H1 (cell line): Measurements from ENCODE around the gene PERCC1. TPM values are rescaled to one million over a fixed set of nuclear protein-coding genes. Genes with fewer than 3 reads are reported as not detected.

Experiments
- CTCF ChIA-PET: fragments of 300-600 bp; sonication (Branson Sonifier 250); formaldehyde crosslinking; loops from one replicate; lab custom pipeline; 2021; ENCODE audit not compliant: partially characterized antibody; lab: Charles Lee
- POLR2A ChIA-PET: fragments of 300-600 bp; sonication (Branson Sonifier 250); formaldehyde crosslinking; loops from one replicate; lab custom pipeline; 2021; ENCODE audit warnings: inconsistent platforms; ENCODE audit not compliant: partially characterized antibody; lab: Charles Lee
- DNase-seq, 2 experiments: peaks; one replicate each; pipeline versions ENCODE4 v3.0.0 to v3.0.0-alpha.2; 2010 to 2022; ENCODE audit warnings: low spot score in 2 of 2, low read depth in 1 of 2, mixed read lengths in 1 of 2
- FAIRE-seq: peaks from 2 replicates; lab custom pipeline; 2011; peaks lifted over from hg19 to GRCh38; lab: Jason Lieb, UNC
- H2AFZ ChIP-seq: 2 replicates; pipeline ENCODE4 v1.8.1; 2012; ENCODE audit warnings: low read length, inconsistent platforms
- H2AK5ac ChIP-seq: 2 replicates; pipeline ENCODE4 v1.6.1; 2013; ENCODE audit warnings: low read depth, low read length
- H2BK120ac ChIP-seq: replicated peaks from 2 replicates; pipeline ENCODE3; 2013; ENCODE audit warnings: low read depth, low read length, inconsistent platforms
- H2BK12ac ChIP-seq: 2 replicates; pipeline ENCODE4 v1.6.1; 2013; ENCODE audit warnings: low read depth, low read length
- H2BK15ac ChIP-seq: 2 replicates; pipeline ENCODE4 v1.6.1; 2013; ENCODE audit warnings: low read length
- H2BK20ac ChIP-seq: 2 replicates; pipeline ENCODE4 v1.6.1; 2013; ENCODE audit warnings: low read length
- H2BK5ac ChIP-seq: 2 replicates; pipeline ENCODE4 v1.6.1; 2013; ENCODE audit warnings: low read depth, low read length
- H3K14ac ChIP-seq: 2 replicates; pipeline ENCODE4 v1.6.1; 2013; ENCODE audit warnings: inconsistent platforms; ENCODE audit not compliant: insufficient read length
- H3K18ac ChIP-seq: 2 replicates; pipeline ENCODE4 v1.6.1; 2013; ENCODE audit warnings: low read length; ENCODE audit errors: extremely low read depth
- H3K23ac ChIP-seq: 2 replicates; pipeline ENCODE4 v1.6.1; 2013; ENCODE audit warnings: inconsistent platforms; ENCODE audit not compliant: insufficient read length
- H3K23me2 ChIP-seq: 2 replicates; pipeline ENCODE4 v1.6.1; 2013; ENCODE audit warnings: low read depth, low read length
- H3K27ac ChIP-seq: 2 replicates; pipeline ENCODE4 v1.6.1; 2011; ENCODE audit warnings: low read depth, low read length, inconsistent platforms
- H3K27me3 ChIP-seq, 4 experiments: replicated peaks in 1 of 4; 1 replicate in 1 of 4; 2 replicates in 3 of 4; pipeline versions ENCODE4 v1.6.1 to v1.8.1; 2011 to 2013; ENCODE audit warnings: low read length in 3 of 4, mild to moderate bottlenecking in 3 of 4, inconsistent platforms in 2 of 4, mixed read lengths in 2 of 4, moderate library complexity in 1 of 4; ENCODE audit not compliant: control insufficient read depth in 3 of 4, insufficient read depth in 3 of 4; ENCODE audit errors: extremely low read depth in 1 of 4
- H3K36me3 ChIP-seq, 4 experiments: 2 replicates each; pipeline versions ENCODE4 v1.6.1 to v1.8.1; 2011 to 2013; ENCODE audit warnings: mild to moderate bottlenecking in 4 of 4, low read length in 3 of 4, moderate library complexity in 2 of 4, control low read depth in 1 of 4, inconsistent platforms in 1 of 4; ENCODE audit not compliant: insufficient read depth in 4 of 4, control insufficient read depth in 2 of 4
- H3K4ac ChIP-seq: replicated peaks from 2 replicates; pipeline ENCODE3; 2013; ENCODE audit warnings: low read length, low read depth, mixed read lengths, inconsistent platforms; ENCODE audit not compliant: insufficient read length
- H3K4me1 ChIP-seq, 4 experiments: replicated peaks in 1 of 4; 1 replicate in 1 of 4; 2 replicates in 3 of 4; pipeline versions ENCODE4 v1.6.1 to v1.8.1; 2011 to 2013; ENCODE audit warnings: low read length in 3 of 4, inconsistent platforms in 2 of 4, mixed read lengths in 1 of 4; ENCODE audit not compliant: insufficient read depth in 4 of 4, control insufficient read depth in 3 of 4
- H3K4me2 ChIP-seq, 2 experiments: 2 replicates each; pipeline versions ENCODE4 v1.6.1 to v1.8.1; 2011 to 2013; ENCODE audit warnings: low read depth in 2 of 2, low read length in 2 of 2, control low read depth in 1 of 2, inconsistent platforms in 1 of 2, mild to moderate bottlenecking in 1 of 2; ENCODE audit not compliant: insufficient read depth in 1 of 2
- H3K4me3 ChIP-seq, 4 experiments: fragments of 200-600, 300-600 bp in 1 of 4; sonication (generic), shearing (Covaris generic), sonication (Bioruptor Twin) in 1 of 4; 2 replicates each; pipeline versions ENCODE4 v1.5.1 to v1.8.1; 2011 to 2016; ENCODE audit warnings: low read length in 4 of 4, low read depth in 3 of 4, control low read depth in 2 of 4, inconsistent platforms in 2 of 4, mild to moderate bottlenecking in 2 of 4, mixed read lengths in 1 of 4, moderate library complexity in 1 of 4; ENCODE audit not compliant: insufficient read depth in 2 of 4; ENCODE audit errors: extremely low read depth in 1 of 4
- H3K56ac ChIP-seq: replicated peaks from 2 replicates; pipeline ENCODE3; 2013; ENCODE audit warnings: low read depth, mild to moderate bottlenecking, mixed read lengths, low read length, inconsistent platforms; ENCODE audit not compliant: insufficient read length
- H3K79me1 ChIP-seq: 2 replicates; pipeline ENCODE4 v1.6.1; 2013; ENCODE audit warnings: low read depth, low read length, control low read depth
- H3K79me2 ChIP-seq, 2 experiments: 2 replicates each; pipeline versions ENCODE4 v1.6.1 to v1.8.1; 2012 to 2013; ENCODE audit warnings: low read length in 2 of 2, mild to moderate bottlenecking in 2 of 2, inconsistent platforms in 1 of 2; ENCODE audit not compliant: insufficient read depth in 2 of 2, control insufficient read depth in 1 of 2
- H3K9ac ChIP-seq, 4 experiments: replicated peaks in 1 of 4; 1 replicate in 1 of 4; 2 replicates in 3 of 4; pipeline versions ENCODE4 v1.6.1 to v1.8.1; 2011 to 2013; ENCODE audit warnings: low read depth in 3 of 4, low read length in 3 of 4, control low read depth in 2 of 4, mild to moderate bottlenecking in 2 of 4, moderate library complexity in 2 of 4, inconsistent platforms in 1 of 4; ENCODE audit errors: extremely low read depth in 1 of 4
- H3K9me3 ChIP-seq, 2 experiments: 2 replicates each; pipeline versions ENCODE4 v1.6.1 to v1.8.1; 2012 to 2013; ENCODE audit warnings: mild to moderate bottlenecking in 2 of 2, moderate library complexity in 2 of 2, control low read depth in 1 of 2, inconsistent platforms in 1 of 2, low read depth in 1 of 2, low read length in 1 of 2, mixed read lengths in 1 of 2; ENCODE audit not compliant: insufficient read depth in 2 of 2
- H4K20me1 ChIP-seq, 2 experiments: replicated peaks in 1 of 2; 2 replicates each; pipeline versions ENCODE3 to v1.8.1; 2011 to 2013; ENCODE audit warnings: inconsistent platforms in 2 of 2, low read length in 2 of 2, mild to moderate bottlenecking in 1 of 2; ENCODE audit not compliant: insufficient read depth in 2 of 2, control insufficient read depth in 1 of 2
- H4K5ac ChIP-seq: 2 replicates; pipeline ENCODE4 v1.6.1; 2013; ENCODE audit warnings: low read length, low read depth, mixed read lengths, inconsistent platforms; ENCODE audit not compliant: insufficient read length
- H4K8ac ChIP-seq: 2 replicates; pipeline ENCODE4 v1.8.0; 2013; ENCODE audit warnings: mild to moderate bottlenecking, moderate library complexity, low read length, inconsistent platforms; ENCODE audit not compliant: insufficient read depth; ENCODE audit errors: extremely low read depth
- H4K91ac ChIP-seq: replicated peaks from 2 replicates; pipeline ENCODE3; 2013; ENCODE audit warnings: low read length, mixed read lengths, inconsistent platforms; ENCODE audit not compliant: insufficient read length
- CEBPB ChIP-seq: IDR thresholded peaks from 2 replicates; pipeline ENCODE4 v1.6.1; 2012; ENCODE audit warnings: low read depth, low read length
- CREB1 ChIP-seq: IDR thresholded peaks from 2 replicates; pipeline ENCODE4 v1.6.1; 2012; ENCODE audit warnings: inconsistent platforms
- EP300 ChIP-seq, 2 experiments: IDR thresholded peaks; 1 replicate in 1 of 2; 2 replicates in 1 of 2; pipeline ENCODE4 v1.6.1; 2011 to 2012; ENCODE audit warnings: low read depth in 2 of 2, low read length in 2 of 2, mild to moderate bottlenecking in 2 of 2, borderline replicate concordance in 1 of 2, inconsistent platforms in 1 of 2, moderate library complexity in 1 of 2
- EZH2 ChIP-seq: fragments of 200-600 bp; sonication (generic); IDR thresholded peaks from 2 replicates; pipeline ENCODE4 v1.7.1; 2012; ENCODE audit warnings: low read depth, mild to moderate bottlenecking, moderate library complexity, low read length, inconsistent platforms; ENCODE audit not compliant: severe bottlenecking
- FOSL1 ChIP-seq: IDR thresholded peaks from 2 replicates; pipeline ENCODE4 v1.6.1; 2011; ENCODE audit warnings: mild to moderate bottlenecking, low read depth, low read length, moderate library complexity; ENCODE audit not compliant: insufficient read depth
- POLR2AphosphoS5 ChIP-seq: IDR thresholded peaks from 2 replicates; pipeline ENCODE4 v1.6.1; 2011; ENCODE audit warnings: low read depth, low read length
- SP1 ChIP-seq: IDR thresholded peaks from 2 replicates; pipeline ENCODE4 v1.6.1; 2011; ENCODE audit warnings: low read depth, low read length
- USF2 ChIP-seq: IDR thresholded peaks from 2 replicates; pipeline ENCODE4 v1.6.1; 2011; ENCODE audit warnings: low read length, improper control_type of control experiment
- WGBS, 2 experiments: shearing (Covaris generic) in 1 of 2; methylation state at CpG; one replicate each; pipeline versions ENCODE4 v1.1.6 to v1.1.7; 2013 to 2015; ENCODE audit warnings: low lambda C conversion rate in 2 of 2, mixed read lengths in 2 of 2, inconsistent platforms in 1 of 2, low coverage in 1 of 2, missing lambda C conversion rate in 1 of 2; ENCODE audit not compliant: insufficient replicate concordance in 2 of 2, insufficient coverage in 1 of 2, insufficient read length in 1 of 2; ENCODE audit errors: extremely low coverage in 1 of 2, missing lambda C conversion rate in 1 of 2; 5-methylcytosine and 5-hydroxymethylcytosine counted together
- polyA plus RNA-seq, 7 experiments: library from polyadenylated mRNA; depleted of rRNA in 3 of 7; stranded (reverse) in 5 of 7; unstranded in 2 of 7; fragments of >200 nt in 5 of 7; fragments of 200-250 nt in 2 of 7; gene quantifications; 1 replicate in 5 of 7; 2 replicates in 1 of 7; 4 replicates in 1 of 7; pipeline versions ENCODE4 v1.2.1 to v1.2.3, GENCODE V29; 2011 to 2013; ENCODE audit warnings: missing spikeins in 2 of 7, mixed read lengths in 2 of 7
- total RNA-seq: library from RNA; stranded (reverse); fragmentation: NEBNext Ultra II Directional; extraction: Animal tissue kit (Norgen Biotek cat#: 25700); gene quantifications from 2 replicates; pipeline ENCODE4 v1.2.1, GENCODE V29; 2021

The PERCC1 gene
- total and polyA plus RNA-seq, 2 of the 8 experiments (the other 6 are each of a cell fraction or from before 2014, with no cell fraction given) = not detected

GRCh38 chr16:1443980-1444729, 13.3 kb downstream of the PERCC1 start, which contains the start of gene CCDC154:
Gene CCDC154 (minus strand): TSS chr16:1444556. CDS start chr16:1444322, 234 bp downstream.
- H4K20me1 ChIP-seq = peaks cover 0 to 5% of the 10 kb centered on the region in 2 experiments
- H4K91ac ChIP-seq = no peak within 1 kb of the TSS
- no peaks in the 10 kb centered on the region for H3K79me2 ChIP-seq
- no peak within 1 kb of the TSS for H4K5ac ChIP-seq
- no peak within 1 kb of the TSS for H2BK120ac ChIP-seq
- WGBS, 2 experiments = 90% methylated on average over 19 of the region's 27 CpGs; no CpG with 5 or more reads in 1 of the 2 experiments
- no peak within 1 kb of the TSS for H3K4ac ChIP-seq
- no peaks in the 10 kb centered on the region for H3K27me3 ChIP-seq
- no peak within 1 kb of the TSS for H2BK5ac ChIP-seq
- H3K23ac ChIP-seq = no peak within 1 kb of the TSS
- no peak within 1 kb of the TSS for H3K56ac ChIP-seq
- H2AK5ac ChIP-seq = no peak within 1 kb of the TSS
- DNase-seq = no peak
- no peak within 1 kb of the TSS; the same call in 1 of the 2 replicates for H3K27ac ChIP-seq
- H2BK15ac ChIP-seq = no peak within 1 kb of the TSS
- H3K14ac ChIP-seq = no peak within 1 kb of the TSS
- H2BK20ac ChIP-seq = no peak within 1 kb of the TSS
- H3K79me1 ChIP-seq = no peaks in the 10 kb centered on the region
- H3K23me2 ChIP-seq = no peaks in the 10 kb centered on the region
- H3K4me1 ChIP-seq = no peaks in the 10 kb centered on the region; a peak in 1 of 7 replicates
- H3K4me3 ChIP-seq = no peak within 1 kb of the TSS
- H3K36me3 ChIP-seq = peaks cover 0 to 21% (median 2%) of the 10 kb centered on the region in 4 experiments; a peak in 3 of 8 replicates
- H2BK12ac ChIP-seq = no peak within 1 kb of the TSS
- H3K9me3 ChIP-seq = no peaks in the 10 kb centered on the region
- no peak within 1 kb of the TSS for H3K9ac ChIP-seq
- no peak within 1 kb of the TSS for H2AFZ ChIP-seq
- ChIA-PET CTCF (interaction anchor here (1.0 to 3.9 kb wide), 7 partner anchors 10 to 95 kb away, joined by 3 to 20 read pairs (median 5); no protein-coding TSS in a partner anchor), POLR2A (interaction anchor here (0.9 to 2.0 kb wide), 10 partner anchors 9 to 71 kb away, joined by 3 to 7 read pairs (median 4); partner anchors contain the start of genes PERCC1 and TELO2)
- TF ChIP-seq USF2 = 0 out of 2 replicates have a peak, but pooled peaks have one; percentile 9
- TF ChIP-seq EZH2 = no peak
- 0 out of 2 replicates have a peak, but pooled peaks have one; percentile 20 for TF ChIP-seq POLR2AphosphoS5
- TF ChIP-seq EP300 (IDR thresholded peaks at IDR 0.05; ENCODE audit: borderline replicate concordance in 1 of 2, low read depth in 2 of 2, low read length in 2 of 2) = no peak
- no peak for TF ChIP-seq CEBPB
- no peak for TF ChIP-seq CREB1
- no peak for TF ChIP-seq FOSL1
- TF ChIP-seq SP1 = no peak
- H4K8ac ChIP-seq = peak within 1 kb of the TSS; percentile 92
- no peak within 1 kb of the TSS for H3K4me2 ChIP-seq
- no peak for FAIRE-seq
- no peak within 1 kb of the TSS; the same call in 1 of the 2 replicates for H3K18ac ChIP-seq
